Stimulated activated CD8-positive, alpha-beta memory T cell treated with anti-CD3 and anti-CD28 coated beads, Interleukin-7, amount 100 ng/mL, for 1 hour (primary cell): ENCODE data around the gene KCNK2.

ENCODE experiments used
- DNase-seq, 2 donors: peaks; one replicate each; pipeline ENCODE4 v3.0.0-alpha.2; 2020; ENCODE audit warnings: low read depth in 2 of 2

The KCNK2 gene

DNA sequence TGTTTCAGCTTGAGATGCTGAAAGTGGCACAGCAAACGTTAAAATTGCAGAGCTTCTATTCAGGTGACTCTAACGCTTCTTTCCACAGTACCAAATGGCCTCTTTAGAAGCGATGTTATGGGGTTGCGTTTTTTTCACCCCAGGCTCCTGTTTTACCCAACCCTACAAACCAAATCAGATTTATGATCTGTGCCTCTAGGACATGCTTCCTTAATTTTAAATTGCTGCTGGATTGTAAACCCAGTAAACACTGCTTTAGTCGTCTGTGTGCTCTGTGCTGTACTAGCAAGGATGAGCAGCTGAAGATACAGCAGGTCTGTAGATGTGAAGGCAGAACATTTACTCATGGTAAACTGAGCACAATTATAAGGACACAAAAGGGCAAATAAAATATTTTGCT, 13.0 kb downstream of the KCNK2 start:
- no peak for DNase-seq

DNA sequence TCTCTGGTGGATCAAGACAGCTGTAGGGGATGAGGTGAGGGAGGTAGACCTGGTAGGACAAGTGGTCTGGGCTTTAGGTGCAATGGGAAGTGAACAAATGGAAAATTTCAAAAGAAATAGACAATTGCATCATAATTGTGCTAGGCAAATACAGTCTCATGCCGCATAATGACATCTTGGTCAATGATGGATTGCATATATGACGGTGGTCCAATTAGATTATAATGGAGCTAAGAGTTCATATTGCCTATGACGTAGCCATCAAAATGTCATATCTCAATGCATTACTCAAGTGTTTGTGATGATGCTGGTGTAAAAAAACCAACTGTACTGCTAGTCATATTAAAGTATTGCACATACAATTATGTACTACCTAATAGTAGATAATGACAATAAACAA, 19.0 kb downstream of the KCNK2 start:
- DNase-seq: no peak

DNA sequence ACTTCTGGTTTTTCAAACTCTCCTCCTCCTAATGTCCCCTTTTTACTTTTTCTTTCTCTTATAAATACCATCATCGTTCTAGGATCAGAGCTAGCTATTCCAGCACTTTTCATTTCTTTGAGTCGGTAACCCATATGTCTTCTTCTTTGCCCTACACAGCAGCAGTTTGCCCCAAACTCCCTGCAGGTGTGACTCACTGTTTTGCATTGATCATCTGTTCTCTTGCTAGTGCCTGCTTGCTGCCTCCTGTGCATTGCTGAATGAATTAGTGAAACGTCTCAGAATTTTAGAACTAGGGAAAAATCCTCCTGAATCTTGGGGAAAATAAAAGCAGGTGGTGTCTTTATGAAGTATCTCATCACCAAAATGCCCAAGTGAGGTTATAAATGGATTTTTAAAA, 21.7 kb downstream of the KCNK2 start:
- DNase-seq: no peak

DNA sequence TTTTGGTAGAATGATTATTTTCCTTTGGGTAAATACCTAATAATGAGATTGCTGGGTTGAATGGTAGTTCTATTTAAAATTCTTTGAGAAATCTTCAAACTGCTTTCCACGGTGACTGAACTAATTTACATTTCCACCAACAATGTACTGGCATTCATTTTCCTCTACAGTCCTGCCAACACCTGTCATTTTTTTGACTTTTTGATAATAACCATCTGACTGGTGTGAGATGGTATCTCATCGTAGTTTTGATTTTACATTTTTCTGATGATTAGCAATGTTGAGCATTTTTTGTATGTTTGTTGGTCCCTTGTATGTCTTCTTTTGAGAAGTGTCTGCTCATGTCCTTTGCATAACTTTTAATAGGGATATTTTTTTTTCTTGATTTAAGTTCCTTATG, 23.5 kb downstream of the KCNK2 start:
- DNase-seq: no peak

DNA sequence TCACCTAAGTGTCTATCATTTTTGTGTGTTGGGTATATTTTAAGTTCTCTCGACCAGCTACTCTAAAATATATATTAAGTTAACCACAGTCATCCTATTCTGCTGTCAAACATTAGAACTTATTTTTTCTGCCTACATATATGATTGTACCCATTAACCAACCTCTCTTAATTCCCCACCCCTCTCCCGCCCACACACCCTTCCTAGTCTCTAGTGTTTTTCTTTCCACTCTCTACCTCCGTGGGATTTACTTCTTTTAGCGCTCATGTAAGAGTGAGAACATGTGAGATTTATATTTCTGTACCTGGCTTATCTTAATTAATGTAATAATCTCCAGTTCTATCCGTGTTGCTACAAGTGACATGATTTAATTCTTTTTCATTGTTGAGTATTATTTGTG, 26.6 kb downstream of the KCNK2 start:
- no peak for DNase-seq

DNA sequence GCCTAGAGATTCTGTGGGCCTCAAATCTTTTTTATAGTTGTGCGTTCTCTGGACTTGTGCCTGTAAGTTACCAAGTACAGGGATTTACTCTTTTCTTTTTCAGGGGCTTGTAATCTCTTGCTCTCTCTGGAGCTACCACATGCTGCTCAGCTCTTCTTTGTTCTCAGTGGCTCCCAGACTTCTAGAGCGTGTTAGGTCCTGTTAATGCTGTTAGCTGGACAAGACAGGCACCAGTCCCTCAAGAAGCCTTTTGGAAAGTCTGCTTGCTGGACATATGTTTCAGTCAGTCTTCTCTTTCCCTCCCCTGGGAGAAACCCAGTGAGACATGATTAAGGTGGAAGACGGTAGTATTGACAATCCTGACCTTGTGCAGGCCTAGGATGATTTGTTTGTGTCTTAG, 29.4 kb downstream of the KCNK2 start:
- no peak for DNase-seq

DNA sequence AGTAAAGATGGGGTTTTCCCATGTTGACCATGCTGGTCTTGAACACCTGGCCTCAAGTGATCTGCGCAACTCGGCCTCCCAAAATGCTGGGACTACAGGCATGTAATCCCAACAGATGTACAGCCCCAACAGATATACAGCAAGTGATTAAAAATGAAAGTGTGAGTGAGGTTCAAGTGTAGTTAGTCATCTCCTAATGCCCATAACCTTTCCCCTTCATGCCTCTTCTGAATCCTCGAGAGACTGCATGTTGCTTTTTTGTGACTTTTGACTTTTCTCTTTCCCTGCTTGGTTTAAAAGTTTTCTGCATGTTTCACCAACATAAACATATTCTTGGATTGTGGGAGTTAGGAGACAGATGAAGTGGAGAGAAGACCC, 31.2 kb downstream of the KCNK2 start:
- no peak for DNase-seq

DNA sequence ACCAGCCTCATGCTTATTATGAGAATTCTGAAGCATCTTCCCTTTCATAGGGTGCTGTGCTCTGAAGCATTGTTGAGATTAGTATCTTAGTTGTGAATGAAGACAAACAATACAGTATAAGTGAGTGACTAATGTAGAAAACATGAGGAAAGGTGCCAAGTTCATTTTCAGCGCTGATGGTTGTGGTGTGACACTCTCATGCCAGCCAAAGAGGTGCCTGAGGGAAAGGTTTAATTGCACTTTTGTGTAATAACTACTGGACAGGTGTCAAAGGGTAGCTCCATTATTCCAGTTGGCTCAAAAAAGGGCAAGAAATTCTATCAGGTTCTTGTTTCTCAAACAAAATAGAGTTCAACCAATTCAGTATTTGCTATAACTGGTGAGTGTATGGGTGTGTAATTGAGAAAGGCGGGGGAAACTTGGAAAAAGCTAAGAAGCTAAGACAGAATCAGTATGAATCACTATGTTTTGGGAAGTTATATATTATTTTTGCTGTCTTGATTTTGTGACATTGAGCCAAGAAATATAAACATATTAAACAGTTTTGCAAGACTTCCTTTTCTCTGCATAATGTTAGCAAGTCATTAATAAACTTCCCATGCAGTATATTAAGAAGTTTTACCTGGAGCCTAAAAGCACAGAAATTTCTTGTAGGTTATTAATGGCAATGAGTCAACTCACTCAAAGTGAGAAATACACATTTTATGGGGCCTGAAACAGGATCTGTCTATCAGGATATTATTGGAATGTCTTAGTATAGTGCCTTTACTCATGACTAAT, 31.8 kb downstream of the KCNK2 start:
- DNase-seq: no peak

DNA sequence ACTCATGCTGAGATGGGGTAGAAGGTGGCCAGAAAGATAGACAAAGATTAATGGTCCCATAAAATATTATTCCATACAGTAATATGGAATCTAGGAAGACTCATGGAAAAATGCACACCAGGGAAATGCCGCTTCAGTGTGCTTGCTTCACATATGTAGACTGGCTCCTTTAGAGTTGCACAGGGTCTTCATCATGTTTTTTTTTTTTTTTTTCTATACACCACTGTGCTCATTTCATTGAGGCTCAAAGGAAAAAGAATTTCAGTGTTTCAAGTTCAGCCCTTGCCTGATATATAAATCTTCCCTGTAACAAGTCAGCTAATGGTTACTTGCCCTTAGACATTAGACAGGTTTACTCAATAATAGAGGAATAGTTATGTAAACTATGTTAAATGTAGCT, 33.2 kb downstream of the KCNK2 start:
- DNase-seq: no peak

DNA sequence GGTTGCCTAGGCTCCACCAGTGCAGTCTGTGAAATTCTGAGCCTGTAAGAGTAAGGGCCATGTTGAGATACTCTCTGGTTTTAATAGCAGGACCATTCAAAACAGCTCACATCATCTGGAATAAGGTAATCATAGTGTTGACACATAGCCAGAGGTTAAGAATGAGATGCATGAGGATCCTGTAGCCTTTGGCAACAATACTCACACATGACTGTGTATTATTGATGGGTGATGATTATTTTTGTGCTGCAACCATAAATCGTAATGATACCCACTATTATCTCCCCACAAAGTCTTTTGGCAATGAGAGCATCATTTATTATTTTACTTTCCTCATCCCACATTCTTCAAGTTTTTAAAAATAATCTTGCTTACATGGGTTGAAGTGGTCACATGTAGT, 35.5 kb downstream of the KCNK2 start:
- DNase-seq: no peak

DNA sequence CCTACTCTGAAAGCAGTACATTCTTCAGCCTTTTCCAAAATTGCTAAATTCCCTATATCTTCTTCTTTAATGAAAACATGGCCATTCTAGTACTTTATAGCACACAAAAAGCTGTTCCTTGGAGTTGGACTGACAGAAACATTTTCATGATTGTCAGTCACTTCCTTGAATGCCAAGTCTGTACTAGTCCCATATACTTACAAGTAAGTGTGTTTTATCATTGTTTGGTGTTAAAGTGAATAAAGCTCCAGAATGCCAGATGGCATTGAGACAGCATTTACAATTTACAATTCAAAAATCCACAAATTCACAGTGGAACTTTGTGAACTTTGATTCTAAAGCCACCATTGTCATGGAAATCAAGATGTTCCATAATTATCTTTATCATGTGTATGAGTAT, 36.5 kb downstream of the KCNK2 start:
- no peak for DNase-seq

DNA sequence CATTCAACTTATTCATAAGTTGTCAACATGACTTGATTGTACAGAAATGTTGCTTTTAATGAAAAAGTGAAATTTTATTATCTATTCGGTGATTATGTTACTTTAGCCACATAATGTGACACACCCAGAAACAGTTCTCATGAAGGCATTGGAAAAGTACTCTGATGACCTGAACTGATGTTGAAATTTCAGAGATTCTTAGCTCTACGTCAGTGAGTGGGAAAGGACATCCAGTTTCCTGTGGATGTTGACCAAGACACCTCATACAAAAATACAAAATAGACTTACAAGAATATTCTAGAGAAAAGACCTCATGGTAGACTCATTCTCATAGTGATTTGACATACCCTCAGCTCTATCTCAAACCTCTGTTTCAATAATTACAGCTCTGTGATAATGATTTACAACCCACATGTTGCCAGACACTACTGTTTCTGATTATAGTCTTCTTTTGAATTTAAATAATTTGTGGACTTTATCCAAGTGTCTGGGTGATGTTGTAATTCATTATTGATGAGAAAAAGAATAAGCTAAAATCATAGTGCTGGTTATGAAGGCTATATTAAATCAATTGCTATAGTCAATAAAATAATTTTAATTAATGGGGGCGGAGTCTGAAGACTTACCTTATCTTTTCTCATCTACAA, 37.3 kb downstream of the KCNK2 start:
- DNase-seq: no peak

DNA sequence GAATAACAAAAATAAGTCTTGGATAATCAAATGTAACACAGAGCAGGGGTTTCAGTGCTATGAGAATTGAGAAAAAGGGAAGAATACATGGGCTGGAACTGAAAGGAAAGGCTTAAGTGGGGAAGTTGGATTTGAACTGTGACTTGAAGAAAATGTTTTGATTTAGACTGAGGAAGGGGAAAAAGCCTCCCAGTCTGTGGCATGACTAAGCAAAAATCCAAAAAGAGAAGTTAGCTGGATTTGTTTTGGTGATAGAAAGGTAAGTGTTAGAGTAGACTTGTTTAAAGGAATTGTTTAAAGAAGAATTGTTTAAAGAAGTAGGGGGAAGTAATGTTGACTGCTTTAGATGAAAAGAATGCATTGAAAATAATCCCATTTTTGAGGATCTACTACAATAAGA, 46.0 kb downstream of the KCNK2 start:
- no peak for DNase-seq

DNA sequence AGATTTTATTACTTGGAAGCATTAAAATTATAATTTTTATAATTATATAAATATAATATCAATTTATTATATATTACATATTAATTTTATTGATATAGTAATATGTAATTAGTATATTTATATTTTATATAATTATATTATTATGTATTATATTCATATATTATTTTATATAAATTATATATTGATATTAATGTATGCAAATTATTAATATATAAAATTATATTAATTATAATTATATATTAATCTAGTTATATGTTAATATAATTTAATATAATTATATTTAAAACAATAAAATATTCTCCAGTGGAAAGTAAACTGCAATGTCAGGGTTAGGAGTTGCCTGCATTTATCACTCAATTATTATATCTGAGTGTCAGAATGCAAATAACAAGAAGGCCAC, 48.8 kb downstream of the KCNK2 start:
- no peak for DNase-seq

DNA sequence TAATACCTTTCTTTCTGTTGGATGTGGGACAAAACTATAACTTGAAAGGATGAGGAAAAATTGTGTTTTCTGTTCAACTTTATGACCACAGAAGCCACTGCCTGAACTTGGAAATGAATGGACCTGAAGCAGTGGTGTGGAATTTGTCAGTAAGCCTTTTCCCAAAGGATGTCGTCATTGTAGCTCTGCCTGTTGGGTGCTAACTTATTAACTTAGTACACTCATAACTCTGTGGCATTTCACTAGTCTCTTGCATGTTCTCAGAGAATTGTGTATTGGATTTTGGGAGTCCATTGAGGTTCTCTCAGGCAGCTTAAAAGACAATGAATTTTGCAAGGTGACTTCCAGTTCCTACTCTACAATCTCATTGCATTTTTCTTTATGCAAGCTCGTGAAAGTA, 49.6 kb downstream of the KCNK2 start:
- DNase-seq: no peak

DNA sequence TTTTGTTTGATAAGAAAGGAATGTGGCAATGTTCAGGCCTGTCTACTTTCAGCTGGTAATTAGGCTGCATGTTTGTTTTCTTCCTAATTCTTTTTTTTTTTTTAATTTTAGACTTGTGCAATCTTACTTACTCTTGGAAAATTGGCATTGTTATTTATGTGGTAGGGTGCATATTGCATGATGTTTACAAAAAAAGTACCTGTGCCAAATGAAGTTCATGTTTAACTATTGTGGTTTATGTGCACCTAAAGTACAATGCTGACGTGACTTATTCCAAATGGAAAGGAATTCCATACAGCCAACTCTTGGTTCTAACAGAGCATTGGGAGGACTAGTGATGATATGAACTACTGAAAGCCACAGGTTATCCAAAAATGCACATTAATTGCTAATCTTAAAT, 51.0 kb downstream of the KCNK2 start:
- DNase-seq: no peak

DNA sequence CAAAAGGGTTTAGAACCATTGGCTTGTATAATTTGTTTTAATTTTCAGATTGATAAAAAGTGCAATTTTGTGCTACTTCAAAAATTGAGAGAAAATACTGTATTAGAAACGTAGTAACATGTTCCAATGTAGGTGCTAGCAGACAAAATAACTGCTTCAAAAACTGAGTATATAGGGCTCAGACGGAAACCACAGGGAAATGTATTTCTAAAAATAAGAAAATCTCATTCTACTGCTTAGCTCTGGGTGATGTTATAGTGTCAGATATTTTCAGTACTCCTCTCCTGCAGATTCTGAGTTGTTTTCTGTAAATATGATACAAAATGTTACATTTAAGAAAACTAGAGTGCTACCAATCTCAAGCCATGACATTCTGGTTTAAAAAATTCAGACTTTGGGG, 55.4 kb downstream of the KCNK2 start:
- DNase-seq: no peak

DNA sequence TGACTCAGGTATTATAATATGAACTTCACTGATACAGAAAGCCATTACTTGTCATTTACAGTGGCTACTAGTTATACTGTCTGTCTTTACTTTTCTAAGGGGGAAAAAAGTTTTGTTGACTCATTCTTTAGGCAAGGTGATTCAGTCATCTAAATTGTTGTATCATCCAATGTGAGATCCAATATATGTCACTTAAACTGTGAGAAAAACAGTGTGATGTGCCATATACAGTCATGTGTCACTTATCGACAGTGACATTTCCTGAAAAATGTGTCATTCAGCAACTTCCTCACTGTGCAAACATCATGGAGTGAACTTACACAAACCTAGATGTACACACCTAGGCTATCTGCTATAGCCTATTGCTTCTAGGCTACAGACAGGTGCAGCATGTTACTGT, 57.6 kb downstream of the KCNK2 start:
- no peak for DNase-seq

DNA sequence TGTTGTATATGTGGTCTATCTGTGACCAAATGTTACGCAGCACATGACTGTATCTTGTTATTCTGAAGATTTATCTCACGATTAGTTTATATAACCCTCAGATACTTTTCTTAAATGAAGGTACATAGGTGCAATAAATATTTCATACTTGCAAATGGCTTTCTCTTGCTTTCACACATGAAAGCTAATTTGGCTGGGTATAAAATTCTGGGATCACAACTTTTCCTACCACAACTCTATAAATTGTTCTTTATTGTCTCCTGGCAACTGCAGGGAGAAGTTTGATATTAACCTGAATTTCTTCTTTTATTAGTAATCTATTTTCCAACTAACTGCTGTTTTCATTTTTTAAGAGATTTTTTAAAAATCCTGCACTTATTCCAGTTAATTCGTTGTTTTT, 58.9 kb downstream of the KCNK2 start:
- DNase-seq: no peak

DNA sequence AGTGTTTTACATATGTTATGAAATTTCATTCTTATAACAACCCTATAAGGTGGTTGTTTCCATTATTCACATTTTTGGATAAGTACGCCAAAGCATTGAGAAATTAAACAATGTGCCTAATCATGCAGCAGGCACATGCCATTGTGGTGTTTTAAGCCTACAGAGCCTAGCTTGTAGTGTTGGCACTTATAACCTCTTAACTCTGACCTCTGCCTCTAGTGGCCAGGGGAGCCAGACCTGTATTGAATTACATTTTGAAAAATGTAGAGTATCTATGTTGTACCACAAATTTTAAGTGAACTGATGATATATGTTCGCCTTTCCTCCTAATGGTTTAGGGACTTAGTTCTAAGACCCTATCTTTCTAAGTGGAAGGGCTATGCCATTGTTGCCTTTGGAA, 61.0 kb downstream of the KCNK2 start:
- no peak for DNase-seq

DNA sequence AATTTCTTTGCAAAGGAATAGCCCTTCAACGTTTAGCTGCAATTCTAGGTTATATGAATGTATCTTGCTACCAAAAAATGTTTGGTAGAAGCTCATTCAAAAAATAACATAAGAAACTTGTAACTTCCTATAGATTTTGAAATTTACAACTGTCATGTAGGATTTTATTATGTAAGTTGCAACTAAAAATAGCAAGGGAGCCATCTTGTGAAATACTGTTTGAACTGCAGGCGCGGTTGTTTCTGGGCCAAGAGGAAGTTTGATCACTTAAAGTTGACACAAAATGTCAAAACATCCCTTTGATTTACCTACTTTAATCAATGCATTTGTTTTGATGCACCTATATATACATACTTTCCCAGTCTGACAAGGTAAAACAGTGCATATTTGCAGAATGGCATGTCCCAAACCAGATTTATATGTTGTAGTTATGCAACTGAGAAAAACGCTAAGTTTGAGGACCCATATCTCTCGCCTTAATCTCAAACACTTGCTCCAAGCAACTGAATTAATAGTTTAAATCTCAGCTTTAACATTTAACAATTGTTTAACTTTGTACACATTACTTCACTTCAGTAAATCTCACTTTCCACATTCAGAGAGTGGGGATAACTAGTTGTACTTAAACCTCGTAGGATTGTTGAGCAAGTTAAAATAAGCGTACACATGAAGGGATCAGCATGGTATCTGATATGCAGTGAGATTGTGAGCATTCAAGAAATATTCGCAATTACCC, 63.9 kb downstream of the KCNK2 start:
- DNase-seq: no peak

DNA sequence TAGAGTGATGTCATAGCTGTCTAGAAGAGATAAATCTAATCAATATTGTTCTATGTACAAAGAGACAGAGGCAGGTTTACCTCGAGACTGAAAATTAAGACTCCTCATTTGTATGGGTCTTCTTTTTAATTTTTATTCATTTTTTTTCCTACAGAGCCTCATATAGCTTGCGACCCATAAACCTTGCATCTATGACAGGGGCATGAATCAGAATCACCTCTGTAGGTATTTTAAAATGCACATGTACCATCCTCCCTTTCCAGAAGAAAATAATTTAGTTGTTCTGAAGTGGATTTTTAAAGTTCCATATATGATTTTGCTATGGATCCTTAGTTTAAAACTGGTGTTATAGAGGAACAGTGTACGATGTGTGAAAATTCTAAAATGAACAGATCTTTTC, 64.5 kb downstream of the KCNK2 start:
- DNase-seq: no peak

DNA sequence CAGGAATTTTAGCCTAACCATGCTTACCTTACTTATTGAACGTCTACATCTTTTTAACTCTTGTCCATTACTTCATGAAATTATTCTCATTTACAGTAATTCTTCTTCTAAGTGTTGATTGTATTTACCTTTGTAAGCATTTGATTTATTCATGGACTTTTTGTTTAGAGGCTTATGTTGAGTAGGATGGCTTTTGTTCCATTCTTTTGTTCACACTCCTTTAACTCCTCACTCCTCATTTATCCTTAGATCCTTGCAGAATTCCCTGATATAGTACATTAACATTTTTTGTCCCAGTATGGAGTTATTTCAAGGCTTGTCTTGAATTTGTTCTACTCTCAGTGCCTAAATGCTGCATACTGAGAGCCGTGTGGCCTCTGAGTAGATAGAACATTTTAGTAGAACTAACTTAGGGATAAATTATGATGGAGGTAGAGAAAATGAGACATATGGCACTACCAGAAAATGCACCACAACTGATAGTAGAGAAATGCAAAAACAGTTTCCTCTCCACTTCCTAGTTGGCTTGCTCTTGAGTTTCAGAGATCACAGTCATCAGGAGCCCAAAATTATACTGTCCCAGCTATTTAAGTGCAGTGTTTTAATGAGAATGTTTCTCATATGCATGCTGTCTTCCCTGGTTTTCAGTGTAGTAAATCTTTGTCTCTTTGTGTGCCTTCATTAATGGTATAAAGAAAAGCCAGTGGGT, 69.5 kb downstream of the KCNK2 start:
- DNase-seq: no peak
